GM19467 (cell line): ENCODE results near the gene OSGEP.

Experiments
- ATAC-seq: cut with Tn5 transposase; IDR thresholded peaks from one replicate; pipeline ENCODE4 v1.9.1; 2021; ENCODE audit warnings: mild to moderate bottlenecking, moderate library complexity; ENCODE audit not compliant: unreplicated experiment

The OSGEP gene

DNA sequence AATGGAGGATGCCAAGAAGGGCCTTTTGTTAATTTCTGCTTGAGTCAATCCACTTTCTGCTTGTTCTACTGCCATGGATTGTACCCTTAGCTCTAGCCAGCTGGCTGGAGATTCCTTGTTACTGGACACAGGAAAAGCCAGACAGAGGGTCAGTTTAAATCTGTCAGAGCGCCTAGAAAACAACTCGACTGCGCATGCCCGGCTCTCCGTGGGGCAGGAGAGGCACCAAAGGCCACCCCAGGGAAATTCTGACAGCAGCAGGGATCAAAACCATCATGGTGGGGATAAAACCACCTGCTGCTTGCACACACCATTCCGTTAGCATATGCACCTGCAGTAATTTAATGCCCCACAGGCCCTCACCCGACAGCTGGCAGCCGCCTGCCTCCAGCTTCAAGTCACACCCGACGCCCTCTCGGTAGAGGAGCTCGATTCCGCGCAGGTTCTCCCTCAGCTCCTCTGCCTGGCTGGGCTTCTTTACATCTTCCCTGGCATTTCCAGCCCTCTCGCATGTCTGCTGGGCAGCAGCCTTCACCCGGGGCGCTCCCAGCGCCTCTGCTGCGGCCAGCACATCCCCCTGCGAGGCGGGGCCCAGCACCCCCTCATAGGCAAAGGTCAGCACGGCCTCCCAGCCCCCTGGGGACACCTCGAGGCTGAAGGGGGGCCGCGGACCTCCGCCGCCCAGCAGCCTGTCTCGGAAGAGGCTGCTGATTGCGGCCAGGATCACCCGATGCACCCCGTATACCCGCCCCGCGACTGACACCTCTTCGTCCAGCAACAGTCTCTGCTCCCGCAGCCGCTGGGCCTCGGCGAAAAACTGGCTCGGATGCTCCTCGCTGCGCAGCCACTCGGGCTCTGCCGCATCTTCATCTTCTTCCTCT is 19.7 kb downstream of the OSGEP start:
- no peak for ATAC-seq

DNA sequence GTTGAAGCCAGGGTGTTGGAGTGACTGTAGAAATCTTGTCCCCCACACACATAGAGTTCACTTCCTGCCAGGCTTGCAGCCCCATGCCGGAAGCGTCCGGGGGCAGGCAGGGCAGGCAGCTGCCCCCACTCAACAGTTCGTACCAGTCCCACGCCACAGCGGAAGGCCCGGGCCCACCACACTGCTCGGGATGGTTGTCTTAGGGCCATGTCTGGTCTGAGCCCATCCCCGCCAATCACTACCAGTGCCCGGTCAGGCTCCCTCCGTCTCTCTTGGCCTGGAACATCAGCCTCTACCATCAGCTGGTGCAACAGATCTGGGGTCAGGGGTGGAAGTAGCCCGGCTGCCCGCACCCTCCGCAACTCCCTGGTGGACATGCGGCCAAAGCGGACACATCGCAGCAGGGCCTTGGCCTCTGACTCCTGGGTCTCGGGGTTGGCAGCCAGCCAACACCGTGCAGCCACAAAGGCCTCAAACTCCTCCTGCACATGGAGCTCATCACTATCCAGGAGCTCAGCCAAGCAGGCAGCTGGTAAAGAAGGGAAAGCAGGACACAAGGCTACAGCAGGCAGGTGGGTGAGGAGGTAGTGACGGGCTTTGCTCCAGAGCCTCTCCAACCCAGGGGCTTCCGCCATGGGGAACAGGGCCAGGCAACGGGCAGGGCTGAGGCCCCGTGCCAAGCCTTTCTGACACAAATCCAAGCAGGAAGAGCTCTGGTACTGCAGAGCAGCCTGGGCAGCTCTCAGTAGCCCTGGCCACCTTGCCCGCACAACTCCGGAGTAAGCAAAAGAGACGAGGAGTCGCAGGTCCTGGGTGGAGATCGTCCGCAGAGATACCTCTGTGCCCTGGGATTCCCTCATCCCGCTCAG is 24.6 kb downstream of the OSGEP start:
- no peak for ATAC-seq

DNA sequence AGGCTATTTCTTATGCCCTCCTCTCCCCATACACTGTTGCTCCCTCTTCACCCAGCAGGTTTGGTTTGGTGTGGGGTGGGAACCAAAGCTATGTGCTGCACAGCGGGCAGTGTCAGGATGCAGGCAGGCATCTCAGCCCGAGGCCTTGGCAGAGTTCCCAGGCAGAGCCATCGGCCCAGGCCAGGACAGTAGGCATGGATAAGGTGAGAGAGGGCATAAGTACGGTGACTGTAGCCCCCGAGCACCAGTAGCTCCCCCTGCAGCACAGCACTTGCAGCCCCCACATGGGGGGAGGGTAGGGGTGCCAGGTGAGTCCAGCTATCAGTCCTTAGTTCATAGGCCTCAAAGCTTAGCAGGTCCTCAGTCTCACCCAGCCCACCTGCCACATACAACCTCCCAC is 25.8 kb downstream of the OSGEP start:
- ATAC-seq: no peak

DNA sequence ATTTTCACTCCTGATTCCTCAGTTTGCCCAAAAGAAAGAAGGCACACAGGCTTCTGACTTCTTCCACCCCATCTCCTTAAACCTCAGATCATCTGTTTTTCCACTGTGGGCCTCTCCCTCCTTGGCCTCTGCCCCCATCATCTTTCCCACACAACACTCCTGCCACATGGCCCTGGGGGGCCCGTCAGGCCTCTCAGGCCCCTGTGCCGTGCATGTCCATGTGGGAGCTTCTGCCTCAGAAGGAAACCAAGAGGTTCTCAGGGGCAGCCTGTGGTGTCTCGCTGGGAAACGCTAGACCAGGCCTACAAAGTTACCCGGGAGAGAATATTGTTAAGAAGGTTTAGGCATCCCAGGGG is 26.6 kb downstream of the OSGEP start:
- ATAC-seq: peak; percentile 17

DNA sequence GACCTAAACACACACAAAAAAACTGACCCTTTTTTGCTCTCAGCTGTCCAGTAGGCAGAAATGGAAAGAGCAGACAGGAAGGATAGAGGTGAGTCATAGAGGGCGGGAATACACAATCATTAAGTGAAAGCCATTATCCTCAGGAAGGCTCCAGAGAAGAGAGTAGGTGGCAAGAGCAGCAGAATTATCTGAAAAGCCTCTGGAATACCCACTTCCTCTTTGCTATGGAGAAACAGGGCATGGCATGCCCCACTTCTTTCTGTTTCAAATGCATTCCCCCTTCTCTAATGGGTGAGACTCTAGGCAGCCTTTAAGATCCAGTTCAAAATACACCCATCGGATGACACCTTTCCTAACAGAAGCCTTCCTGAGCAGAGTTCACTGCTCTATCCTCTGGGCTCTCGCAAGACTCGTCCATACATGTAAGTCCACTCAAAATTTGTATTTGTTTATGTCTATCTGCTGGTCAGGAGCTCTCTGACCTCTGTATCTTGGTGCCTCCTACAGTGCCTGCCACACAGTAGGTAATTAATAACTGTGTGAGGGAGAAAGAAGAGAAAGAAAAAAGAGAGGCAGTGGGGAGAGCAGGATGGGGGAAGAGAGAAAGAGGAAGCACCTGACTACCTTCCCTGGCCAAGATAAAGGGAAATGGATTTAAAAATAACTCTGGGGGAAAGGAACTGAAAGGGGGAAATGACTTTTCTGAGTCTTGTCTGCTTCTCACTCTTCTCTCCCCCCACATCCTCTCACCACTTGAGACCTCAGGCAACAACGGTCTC is 27.2 kb downstream of the OSGEP start:
- ATAC-seq: peak; percentile 66

DNA sequence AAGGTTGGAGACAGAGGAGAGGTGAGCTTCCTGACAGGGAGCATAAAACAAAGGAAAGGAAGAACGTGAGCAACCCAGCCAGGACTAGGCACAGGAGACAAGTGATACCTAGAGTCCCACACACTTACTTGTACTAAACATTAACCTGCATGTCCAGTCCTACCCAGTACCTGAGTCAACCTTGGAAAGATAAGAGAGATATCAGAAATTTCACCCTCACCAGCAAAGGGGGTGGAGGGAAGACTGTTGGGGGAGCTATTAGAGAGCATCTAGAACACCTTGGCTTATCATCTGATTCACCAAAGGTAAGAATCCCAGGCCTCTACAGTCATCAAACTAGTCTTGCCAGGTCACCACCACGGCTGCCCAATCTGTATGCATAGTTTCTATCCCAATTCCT is 29.8 kb downstream of the OSGEP start:
- ATAC-seq: no peak

DNA sequence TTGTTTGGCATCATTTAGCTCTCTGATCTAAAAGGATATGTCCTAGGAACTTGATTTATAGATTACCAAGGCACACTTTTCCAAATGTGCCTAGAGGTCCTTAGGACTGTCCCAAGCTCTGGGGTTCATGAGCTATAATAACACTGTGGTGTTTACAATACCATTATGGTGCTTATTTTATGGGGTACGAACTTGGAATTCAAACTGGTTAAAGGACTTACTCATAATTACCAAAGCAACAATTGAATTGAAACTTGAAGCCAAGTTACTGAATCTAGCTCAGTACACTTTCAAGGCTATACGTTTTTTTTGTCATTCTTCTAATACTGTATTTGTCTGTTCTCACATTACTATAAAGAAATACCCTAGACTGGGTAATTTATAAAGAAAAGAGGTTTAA is 31.7 kb downstream of the OSGEP start:
- ATAC-seq: no peak

DNA sequence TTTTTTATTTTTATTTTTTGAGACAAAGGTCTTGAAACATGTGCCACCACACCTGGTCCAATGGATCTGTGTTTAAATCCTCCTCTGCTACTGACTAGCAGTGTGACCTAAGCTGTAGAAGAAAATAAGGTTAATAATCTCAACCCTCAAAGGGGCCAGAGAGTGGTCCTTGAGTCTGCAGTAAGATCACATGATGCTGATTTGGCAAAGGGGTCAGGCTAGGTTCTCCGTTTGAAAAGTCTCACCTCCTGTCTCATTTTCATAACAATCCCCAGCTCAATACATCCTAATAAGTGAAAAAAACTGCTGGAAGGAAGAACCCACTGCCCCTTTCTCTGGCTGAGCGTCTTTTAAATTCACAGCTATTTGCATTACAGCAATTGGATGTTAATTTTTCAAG is 33.3 kb downstream of the OSGEP start:
- no peak for ATAC-seq

DNA sequence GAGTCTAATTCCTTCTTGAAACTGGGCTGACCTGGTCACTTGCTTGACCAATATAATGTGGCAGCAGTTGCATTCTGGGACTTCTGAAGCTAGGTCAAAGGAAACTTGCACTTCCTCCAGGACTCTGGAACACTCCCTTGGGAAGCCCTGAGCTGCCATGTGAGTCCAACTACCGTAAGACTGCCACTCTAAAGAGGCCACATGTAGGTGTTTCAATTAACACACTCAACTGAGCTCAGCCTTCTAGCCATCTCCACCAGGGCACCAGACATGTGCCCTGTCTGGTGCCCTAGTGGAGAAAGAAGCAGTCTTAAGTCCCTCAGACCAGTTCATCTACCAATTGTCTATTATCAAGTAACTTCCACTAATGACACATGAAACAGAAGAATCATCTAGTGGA is 35.2 kb downstream of the OSGEP start:
- ATAC-seq: no peak

DNA sequence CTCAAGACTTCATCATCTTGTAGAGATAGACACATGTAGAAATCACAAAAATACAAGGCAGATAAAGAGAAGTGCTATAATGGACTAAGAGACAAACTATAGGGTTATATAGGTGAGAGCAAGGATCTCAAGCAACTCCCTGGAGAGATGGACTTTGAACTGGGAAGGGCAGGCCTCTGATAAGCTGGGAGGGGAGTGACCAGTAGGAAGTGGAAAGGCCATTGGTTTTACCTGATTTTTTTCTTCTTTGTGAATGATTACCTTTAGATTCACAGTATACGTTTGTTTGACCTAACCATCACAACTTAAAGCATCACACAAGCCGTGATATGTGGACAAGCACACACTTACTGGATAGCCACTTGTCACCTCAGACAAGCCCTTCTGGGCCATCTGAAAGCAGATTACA is 36.1 kb downstream of the OSGEP start:
- ATAC-seq: no peak

DNA sequence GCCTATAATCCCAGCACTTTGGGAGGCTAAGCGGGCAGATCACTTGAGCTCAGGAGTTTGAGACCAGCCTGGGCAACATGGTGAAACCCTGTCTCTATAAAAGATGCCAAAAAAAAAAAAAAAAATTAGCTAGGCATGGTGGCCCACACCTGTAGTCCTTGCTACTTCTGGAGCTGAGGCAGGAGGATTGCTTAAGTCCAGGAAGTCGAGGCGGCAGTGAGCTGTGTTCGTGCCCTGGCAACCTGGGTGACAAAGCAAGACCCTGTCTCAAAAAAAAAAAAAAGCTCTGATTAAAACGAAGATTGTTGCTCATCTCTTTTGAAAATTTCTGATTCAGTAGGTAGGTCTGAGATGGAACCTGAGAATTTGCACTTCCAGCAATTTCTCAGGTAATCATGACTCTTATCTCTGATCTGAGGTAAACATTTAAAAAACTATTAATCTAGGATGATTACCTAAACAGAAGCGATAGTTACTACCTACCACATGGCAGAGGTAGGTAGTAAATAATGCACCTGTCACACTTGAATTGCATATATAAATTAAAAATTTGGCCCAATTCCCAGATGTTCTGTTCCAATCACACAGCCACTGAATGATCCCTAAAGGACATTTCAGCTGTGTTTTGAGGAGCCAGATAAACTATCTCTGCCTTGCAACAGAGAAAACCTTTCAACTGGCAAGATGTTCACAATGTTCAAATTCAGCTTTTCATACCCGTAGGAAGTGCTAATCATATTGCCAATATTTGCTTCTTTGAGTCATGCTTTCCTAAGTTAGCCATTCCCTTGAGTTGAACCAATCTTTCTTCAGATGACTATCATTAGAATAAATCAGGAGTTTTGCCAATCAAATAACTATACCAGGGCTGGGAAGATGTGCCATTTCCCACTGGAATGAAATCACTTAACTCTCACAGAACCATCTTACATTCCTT is 37.1 kb downstream of the OSGEP start:
- ATAC-seq: no peak

DNA sequence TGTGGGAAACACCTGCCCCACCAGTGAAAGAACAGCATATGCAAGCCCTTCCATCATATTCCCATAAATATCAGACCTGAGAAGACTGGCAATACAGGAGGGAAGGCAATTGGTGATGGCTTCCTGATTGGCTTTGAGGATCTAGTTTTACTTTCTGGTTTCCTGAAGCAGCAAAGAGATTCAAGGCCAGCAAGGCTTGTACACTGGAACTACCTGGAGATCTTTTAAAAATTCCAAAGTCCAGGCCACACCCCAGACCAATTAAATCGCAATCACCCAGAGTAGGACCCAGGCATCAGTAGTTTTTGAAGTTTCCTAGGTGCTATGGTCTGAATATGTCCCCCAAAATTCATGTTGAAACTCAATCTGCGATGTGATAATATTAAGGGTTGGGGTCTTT is 38.4 kb downstream of the OSGEP start:
- ATAC-seq: no peak

DNA sequence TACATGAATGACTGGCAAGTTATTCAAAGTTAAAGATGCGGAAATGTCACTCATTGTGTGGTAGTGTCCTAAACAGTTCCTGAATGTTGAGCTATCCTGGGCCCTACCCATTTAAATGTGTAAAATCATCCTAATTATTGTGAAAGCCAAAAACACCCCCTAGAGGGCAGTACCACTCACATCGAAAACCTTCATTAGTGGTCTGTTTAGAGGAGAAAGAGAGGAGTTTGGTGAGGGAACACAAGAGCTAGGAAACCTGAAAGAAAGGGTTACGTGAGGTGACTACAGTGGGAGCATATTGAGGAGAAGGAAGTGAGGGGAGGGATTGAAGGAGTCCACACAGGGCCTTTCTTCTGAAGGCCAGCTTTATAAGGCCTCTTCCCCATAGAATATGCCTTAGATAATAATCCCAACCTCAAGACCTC is 38.8 kb downstream of the OSGEP start:
- ATAC-seq: no peak

DNA sequence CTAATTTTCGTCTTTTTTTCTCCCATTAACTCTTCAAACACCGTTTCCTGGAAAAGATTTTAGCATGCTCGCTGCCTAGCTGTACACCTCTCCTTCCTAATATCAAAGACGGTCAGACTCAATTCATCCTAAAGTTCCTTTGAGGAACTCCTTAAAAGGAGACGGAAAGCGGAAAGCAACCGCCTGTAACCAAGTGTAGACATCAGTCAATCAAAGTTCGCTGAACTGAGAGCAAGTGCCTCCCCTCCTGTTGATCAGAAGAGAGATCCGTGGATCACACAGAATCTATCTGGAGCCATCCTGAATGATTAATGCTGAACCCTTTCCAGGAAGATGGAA is 40.9 kb downstream of the OSGEP start:
- no peak for ATAC-seq

DNA sequence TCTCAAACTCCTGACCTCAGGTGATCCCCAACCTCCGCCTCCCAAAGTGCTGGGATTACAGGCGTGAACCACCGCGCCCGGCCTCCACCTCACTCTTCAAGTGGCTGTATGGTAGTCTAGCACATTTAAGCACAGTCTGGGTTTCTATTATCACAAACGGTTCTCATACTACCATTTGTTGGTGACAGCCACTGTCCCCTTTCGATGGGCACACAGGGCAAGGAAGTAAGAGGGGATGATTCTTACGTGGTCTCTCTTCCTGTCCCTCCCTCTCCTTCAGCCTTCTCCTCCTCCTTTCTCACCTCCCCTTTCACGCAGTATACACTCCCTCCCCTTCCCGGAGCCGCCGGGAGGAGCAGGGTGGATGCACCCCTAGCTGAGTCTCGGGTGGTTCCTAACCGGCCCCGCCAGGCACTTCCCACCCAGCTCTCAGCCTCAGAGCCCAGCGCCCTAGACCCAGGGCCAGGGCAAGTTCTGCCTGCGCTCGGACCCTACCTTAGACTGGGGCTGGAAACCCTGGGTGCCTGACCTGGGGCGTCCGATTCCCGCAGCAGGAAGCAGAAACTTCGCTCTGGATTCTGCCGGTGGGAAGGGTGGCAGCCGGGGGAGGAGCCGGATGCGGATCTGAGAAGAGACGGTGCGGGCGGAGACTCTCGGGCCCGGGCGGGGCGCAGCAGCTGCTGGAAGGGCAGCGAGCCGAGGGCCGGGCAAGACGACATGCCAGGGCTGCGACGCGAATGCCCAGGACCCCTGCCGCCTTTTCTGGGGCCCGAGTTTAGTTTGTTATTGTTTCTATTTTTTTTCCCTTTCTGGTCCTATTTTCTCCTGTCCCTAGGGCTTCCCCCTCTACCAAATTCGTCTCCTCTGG is 41.5 kb downstream of the OSGEP start, which contains the start of gene TEP1:
TEP1 (minus strand) TSS at position 626 of the 868 bp plus-strand sequence. CDS start 5,062 bp downstream, outside the sequence.
- peak; percentile 69 for ATAC-seq

DNA sequence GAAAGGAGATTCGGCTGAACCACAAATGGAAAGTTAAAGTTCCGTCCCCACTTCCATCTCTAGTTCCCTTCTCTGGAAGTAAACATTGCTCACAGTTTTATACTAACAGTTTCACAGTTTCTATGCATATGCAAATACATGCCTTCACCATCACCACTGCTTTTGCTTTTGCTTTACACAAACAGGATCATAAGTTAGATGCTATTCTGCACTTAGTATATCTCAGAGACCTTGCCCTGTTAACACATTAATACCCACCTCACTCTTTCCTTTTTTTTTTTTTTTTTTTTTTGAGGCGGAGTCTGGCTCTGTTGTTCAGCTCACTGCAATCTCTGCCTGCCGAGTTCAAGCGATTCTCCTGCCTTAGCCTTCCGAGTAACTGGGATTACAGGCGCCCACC is 42.2 kb downstream of the OSGEP start:
- peak; percentile 58 for ATAC-seq

DNA sequence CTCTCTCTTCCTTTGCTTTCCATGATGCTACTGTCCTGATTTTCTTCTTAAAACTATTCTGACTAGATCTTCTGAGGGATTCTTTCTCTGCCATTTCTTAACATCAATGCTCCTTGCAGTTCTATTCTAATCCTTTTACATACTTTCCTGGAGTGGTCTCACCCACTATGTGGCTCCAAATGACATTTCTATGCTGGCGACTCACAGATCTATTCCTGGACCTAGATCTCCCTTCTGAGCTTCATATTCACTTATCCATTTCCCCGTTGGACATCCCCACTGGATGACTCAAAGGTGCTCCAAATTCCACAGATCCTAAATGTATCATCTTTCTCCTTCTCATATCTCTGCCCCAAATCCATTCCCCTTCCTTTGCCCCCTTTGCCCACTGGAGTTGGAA is 45.4 kb downstream of the OSGEP start:
- ATAC-seq: no peak

DNA sequence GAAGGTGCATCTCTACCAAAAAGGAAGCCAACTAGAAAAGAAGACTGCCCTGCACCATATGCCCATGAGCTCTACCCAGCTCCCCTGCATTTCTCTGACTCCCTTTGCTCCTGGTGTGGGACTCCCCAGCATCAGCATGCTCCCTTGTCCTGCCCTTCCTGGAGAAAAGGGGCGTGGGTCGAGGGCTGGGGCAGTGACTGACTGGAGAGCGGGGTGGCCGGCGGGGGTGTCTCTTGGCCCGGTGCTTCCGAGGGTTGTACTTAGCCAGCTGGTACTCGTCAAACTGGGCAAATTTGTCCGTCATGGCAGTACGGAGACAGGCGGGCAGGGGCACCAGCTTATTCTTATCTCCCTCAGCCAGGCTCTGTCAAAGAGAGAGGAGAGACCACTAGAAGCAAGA is 51.1 kb downstream of the OSGEP start:
- no peak for ATAC-seq

DNA sequence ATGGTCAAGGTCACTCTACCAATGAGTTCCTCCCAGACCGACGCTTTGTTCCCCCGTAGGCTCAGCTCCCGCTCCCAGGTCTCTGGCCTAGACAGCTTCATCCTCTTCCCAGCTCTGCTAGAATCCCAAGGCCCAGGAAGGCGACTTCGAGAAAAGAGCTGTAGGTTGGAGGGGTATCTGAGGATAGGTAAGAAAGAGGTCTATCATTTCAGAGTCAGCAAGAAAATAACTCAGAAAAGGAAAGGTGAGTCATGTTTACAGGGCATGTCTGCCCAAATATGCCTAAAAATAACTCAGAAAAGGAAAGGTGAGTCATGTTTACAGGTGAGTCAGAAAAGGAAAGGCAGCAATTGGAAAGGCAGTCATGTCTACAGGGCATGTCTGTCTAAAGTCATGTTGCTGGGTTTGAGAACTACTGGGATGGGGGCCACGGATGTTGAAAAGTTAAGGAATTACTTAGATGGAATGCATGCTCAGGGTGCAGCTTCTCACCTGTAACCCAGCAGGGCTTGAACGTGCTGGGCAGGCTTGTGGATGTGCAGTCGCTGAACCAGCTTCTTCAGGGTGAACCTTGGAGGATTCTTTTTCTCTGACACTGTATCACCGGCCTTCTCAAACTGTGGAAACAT is 53.5 kb downstream of the OSGEP start:
- ATAC-seq: no peak
